GM19025 (cell line): ENCODE results near the gene COL9A3.
"Not testable (repeated sequence)": the region's sequence is repeated elsewhere in the genome, so short reads cannot be mapped to it uniquely, and the experiment has no call there.

ENCODE experiments used
- ATAC-seq: cut with Tn5 transposase; IDR thresholded peaks from one replicate; pipeline ENCODE4 v1.9.1; 2021; ENCODE audit warnings: mild to moderate bottlenecking, low read depth, moderate library complexity; ENCODE audit not compliant: unreplicated experiment

COL9A3 gene

DNA sequence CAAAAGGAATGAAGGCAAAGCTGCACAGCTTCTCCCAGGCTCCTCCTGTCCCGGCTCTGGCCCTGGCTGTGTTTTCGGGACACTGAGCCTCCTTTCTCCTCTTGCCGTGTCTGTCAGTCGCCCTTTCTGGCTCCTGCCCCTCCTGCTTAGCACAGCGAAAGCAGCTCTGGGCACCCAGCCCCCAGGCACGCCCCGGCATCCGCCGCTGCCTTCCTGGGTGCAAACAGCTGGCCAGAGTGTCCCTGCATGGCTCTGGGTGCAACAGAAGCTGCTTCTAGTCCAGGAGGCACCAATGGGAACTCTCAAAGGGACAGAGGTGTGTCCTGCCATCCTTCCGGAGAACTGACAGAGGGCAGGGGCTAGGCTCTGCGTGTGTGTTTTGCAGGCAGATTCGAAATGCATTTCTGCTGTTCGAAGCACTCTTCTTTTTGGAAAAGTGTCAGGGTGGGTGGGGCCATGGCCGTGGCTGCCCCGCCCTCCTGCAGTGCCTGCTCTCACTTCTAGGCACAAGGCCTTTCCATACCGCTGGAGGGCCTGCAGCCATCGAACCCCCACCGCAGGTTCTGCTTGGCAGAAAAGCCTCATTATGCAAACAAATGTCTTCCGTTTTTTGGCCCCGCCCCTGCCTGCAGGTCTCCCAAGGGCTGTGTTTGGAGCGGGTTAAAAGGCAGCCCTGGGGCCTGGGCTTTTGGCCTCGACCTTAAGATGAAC lies 15.5 kb downstream of the COL9A3 start:
- peak; percentile 57 for ATAC-seq

DNA sequence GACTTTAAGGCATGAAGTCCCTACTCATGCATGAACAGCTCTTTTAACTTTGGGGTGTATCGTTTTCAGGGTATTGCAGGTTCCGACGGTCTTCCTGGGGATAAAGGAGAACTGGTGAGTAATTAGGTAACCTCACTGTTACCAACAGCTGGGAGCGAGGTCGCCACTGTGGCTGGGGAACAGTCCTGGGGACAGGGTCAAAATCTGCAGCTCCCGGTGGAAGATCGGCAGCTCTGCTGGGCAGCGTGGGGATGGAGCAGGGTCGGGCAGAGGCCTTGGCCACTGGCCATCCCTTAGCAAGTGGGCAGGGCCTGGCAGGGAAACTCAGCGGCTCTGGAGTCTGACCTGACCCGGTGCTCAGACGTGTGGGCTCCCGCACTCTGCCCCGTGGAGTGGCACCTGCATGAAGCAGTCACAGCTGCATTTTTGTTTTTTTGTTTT lies 16.1 kb downstream of the COL9A3 start:
- peak; percentile 25 for ATAC-seq

DNA sequence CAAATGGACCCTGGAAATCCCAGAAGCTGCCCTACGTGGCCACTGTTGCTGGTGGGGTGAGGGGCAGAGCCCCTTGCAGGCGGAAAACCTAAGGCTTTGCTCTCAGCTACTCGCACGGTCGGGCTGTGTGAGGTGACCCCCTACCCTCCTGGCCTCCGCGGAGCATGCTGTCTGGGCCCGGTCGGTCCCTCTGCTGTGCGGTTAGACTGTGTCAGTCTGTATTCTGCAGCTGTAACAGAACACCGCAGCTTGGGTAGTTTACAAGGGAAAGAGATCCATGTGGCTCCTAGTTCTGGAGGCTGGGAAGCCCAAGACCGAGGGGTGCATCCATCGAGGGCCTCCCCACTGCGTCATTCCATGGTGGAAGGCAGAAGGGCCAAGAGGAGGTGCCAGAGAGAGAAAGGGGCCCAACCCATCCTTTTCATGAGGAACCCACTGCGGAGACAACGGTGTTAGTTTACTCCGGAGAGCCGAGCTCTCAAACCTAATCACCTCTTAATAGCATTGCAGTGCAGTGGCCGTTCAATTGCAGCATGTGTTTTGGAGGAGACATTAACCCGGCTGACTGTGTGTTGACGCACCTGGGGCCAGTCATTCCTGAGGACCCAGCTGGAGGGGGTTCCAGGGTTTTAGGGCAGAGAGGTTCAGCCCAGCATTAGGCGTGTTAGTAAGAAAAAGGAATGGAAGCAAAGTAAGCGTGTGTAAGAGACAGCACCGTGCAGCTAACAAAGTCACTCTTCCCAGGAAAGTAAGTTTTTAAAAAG lies 18.3 kb downstream of the COL9A3 start:
- ATAC-seq: no peak

DNA sequence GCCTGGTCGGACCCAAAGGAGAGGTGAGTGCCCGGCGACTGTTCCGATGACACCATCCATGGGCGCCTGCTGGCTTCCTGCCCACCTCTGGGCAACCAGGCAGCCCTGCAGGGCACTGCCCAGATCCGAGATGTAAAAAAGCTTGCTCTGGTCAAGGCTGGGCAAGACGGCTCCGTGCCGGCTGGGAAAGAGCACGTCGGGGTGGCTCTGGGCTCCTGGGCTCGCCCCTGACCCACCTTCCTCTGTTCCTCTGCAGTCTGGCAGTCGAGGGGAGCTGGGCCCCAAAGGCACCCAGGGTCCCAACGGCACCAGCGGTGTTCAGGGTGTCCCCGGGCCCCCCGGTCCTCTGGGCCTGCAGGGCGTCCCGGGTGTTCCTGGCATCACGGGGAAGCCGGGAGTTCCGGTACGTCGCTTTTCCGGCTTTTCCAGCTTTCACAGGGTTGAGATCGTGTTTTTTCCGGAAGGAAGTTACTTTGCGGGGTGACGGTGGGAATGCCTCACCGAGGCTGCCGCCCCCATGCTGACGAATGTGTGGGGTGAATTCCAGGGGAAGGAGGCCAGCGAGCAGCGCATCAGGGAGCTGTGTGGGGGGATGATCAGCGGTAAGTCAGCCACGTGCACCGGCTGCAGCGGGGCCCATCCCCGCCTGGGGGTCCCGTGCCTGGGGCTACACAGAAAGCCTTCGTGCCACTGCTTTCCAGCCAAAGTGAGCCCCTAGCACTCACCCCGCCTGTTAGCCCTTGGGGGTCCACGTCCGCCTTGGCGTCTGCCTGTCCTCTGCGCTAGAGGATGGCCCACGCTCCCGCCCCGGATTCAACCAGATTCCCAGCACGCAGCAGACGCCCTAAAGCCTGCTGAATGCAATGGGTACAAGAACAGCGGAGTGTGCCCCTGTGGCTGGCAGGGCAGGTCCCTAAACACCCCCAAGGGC lies 19.3 kb downstream of the COL9A3 start:
- no peak for ATAC-seq

DNA sequence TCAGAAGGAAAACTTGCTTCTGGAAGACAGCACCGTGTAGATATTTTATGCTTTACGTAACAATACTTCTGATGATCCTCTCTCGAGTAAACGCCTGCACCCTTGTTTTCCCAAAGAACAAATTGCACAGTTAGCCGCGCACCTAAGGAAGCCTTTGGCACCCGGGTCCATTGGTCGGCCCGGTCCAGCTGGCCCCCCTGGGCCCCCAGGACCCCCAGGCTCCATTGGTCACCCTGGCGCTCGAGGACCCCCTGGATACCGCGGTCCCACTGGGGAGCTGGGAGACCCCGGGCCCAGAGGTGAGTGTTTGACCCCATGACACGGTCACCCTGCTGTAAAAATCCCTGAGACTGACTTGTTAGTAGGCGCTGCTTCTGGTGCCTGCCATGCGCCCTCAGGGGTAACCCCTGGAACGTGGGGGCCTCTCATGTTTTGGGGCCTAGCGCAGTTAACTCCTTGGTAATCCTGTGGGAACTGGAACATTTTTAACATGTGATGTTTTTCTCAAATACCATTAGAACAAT lies 20.2 kb downstream of the COL9A3 start:
- ATAC-seq: no peak

DNA sequence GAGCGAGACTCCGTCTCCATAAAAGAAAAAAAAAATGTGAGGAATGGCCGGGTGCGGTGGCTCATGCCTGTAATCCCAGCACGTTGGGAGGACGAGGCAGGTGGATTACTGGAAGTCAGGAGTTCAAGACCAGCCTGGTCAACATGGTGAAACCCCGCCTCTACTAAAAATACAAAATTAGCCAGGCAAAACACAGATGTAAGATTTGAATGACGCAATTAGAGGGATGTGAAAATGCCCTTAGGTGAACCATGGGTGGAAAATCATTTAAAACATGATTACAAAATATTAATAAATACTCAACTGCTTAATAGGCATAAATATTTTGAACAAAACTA lies 20.9 kb downstream of the COL9A3 start:
- ATAC-seq: peak; percentile 9

DNA sequence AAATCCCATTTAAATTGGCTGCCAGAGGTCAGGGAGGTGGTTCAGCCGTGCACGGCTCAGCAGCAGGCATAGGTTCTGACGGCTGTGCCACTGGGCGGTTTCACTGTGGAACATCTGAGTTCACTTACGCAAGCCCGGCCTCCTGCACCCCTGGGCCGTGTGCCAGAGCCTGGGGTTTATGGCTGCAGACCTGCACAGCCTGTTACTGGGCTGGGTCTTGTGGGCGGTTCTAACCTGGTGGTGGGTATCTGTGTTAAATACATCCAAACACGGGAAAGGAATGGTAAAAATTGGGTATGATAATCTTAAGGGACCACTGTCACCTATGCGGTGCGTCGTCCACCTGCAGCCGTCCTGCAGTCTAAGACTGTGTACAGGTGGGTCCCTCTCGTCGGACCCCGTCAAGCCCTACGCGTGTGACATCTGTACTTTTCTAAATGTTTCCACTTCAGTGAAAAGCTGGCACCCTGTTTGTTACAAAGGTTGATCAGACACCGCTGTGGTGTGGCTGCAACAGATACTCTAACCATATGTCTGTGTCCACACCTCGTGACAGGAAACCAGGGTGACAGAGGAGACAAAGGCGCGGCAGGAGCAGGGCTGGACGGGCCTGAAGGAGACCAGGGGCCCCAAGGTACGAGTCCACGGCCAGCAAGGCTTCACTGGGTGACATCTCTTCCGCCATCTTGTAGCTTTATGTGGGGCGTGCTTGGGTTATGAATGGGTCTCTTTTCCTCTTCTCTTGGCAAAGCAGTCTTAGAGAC lies 21.5 kb downstream of the COL9A3 start:
- peak; percentile 70 for ATAC-seq

DNA sequence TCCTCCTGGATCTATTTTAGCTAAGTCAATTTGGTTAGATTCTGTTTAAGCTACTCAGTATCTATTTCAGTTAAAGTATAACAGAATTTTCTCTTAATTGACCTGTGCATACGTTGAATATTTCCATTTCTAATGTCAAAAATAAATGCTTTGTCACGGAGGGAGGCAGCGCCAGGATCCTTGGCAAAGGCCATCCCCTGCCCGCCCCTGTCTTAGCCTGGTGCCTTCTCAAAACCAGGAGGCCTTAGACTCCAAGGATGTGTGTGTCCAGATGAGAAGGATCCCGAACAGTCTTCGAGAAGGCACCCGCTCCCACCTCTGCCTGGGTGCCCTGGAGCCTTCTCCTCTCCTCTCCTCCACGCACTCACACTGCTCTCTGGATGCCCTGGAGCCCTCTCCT lies 22.4 kb downstream of the COL9A3 start:
- ATAC-seq: no peak

DNA sequence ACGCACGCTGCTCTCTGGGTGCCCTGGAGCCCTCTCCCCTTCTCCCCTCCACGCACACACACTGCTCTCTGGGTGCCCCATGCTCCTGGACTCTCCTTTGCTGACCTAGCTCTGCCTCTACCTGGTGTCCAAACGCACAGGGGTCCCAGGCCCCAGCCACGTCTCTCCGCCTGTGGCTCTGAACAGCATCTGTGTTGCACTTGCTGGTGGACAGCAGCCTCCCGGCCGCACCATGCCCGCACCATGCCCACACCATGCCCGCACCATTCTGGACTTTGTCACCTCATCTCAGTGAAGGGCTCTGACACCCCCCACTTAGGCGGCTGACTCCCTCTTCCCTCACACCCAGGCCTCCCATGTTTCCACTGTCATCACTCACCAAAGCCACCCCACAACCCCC lies 23.0 kb downstream of the COL9A3 start:
- no peak for ATAC-seq

DNA sequence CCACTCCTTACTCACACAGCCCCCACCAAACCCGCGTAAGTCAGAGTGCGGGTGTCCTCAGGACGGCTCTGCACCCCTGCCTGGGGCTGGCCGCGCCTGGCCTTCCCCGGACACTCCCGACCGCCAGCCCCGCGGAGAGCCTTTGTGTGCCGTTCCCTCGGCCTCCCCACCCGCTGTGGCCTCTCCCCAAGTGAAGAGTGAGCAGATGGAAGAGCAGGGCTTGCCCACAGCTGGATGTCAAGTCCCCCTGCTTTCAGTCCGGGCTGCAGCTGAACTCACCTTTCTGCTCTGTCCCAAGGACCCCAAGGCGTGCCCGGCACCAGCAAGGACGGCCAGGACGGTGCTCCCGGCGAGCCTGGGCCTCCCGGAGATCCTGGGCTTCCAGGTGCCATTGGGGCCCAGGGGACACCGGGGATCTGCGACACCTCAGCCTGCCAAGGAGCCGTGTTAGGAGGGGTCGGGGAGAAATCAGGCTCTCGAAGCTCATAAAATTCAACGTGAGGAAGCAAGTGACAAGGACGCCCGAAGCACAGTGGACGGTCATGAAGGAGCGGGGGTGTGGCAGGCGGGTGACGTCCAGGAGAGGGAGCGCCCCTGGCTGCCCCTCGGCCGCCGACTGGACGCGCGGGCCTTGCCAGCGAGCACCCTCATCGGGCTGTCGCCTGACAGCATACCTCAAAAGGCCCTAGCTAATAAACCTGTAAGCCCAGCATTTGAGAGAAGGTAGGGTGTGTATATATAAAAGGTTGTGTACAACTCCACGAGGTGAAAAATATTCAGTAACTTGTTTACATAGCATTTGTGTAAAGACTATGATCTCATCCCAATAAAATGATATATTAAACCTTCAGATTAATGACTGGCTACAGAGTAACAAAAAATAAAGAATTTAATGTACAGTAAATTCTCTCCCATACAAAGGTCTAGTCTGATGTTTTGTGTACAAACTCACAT lies 23.7 kb downstream of the COL9A3 start:
- ATAC-seq: no peak

DNA sequence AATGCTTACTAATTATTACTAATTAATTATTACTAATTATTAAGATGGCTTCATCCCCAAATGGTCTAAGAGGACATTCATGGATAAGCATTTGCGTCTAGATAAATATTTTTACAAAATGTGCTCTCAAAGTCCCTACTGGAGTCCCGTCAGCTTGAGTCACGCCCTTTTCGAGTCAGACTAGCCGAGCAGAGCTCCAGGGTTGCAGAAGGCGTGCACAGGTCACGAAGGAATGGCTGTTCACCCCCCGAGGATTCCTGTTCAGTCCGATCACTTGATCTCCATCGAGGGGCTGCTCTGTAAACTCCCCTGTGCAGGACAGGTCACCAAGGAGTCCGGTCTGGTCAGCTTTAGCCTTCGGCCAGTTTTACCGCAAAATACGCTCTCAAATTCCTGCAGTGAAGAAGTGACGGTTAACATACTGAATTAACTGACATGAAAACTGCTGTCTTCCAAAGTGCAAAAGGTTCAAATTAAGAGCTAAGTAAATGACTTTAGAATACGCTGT lies 24.9 kb downstream of the COL9A3 start:
- ATAC-seq: no peak

DNA sequence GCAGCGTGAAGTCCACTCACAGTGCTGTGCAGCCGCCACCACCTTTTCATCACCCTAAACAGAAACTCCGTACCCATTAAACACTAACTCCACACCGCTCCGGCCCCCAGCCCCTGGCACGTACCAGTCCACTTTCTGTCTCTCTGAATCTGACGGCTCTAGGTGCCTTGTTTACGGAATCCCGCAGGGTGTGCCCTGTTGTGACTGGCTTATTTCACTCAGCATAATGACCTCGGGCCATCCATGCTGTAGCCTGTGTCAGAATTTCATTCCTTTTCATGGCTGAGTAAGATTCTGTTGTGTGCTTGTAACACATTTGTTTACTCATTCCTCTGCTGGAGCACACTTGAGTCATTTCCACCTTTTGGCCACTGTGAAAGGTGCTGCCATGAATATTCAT lies 26.8 kb downstream of the COL9A3 start:
- ATAC-seq: no peak

DNA sequence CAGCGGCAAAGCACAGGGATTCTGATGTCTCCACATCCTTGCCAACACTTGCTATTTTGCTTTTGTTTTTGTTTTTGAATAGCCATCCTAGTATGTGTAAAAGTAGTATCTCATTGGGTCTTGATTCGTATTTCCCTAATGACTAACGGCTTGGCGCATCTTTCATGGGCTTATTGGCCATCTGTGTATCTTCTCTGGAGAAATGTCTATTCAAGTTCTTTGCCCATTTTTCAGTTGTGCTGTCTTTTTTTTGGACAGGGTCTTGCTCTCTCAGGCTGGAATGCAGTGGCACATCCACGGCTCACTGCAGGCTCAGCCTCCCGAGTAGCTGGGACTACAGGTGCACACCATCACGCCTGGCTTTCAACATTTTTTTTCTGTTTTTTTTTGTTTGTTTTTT lies 27.3 kb downstream of the COL9A3 start:
- ATAC-seq: no peak

DNA sequence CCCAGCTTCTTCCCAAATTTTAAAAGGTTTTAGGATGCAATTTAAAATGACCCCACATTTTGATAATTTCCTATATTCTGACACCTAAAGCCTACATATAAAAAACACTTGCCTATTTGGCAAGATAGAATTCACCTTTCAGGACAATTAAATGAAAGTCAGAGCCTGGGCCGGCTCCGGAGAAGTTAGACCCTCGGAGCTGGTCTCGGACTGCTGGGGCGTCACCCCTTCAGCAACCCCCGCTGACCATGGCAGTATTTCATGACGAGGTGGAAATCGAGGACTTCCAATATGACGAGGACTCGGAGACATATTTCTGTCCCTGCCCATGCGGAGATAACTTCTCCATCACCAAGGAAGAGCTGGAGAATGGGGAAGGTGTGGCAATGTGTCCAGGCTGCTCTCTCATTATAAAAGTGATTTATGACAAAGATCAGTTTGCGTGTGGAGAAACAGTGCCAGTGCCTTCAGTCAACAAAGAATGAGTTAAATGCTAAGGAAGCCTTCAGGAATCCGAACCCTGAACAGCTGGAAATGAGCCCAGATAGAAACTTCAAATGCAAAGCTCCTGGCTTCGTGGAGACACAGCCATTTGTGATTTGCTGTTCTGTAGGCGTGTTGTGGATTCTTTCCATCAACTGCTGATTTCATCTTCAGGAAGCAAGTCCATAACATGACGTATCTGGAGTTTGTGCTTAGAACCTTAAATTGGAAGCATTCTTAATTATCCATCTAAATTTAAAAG lies 28.7 kb downstream of the COL9A3 start:
- no peak for ATAC-seq

DNA sequence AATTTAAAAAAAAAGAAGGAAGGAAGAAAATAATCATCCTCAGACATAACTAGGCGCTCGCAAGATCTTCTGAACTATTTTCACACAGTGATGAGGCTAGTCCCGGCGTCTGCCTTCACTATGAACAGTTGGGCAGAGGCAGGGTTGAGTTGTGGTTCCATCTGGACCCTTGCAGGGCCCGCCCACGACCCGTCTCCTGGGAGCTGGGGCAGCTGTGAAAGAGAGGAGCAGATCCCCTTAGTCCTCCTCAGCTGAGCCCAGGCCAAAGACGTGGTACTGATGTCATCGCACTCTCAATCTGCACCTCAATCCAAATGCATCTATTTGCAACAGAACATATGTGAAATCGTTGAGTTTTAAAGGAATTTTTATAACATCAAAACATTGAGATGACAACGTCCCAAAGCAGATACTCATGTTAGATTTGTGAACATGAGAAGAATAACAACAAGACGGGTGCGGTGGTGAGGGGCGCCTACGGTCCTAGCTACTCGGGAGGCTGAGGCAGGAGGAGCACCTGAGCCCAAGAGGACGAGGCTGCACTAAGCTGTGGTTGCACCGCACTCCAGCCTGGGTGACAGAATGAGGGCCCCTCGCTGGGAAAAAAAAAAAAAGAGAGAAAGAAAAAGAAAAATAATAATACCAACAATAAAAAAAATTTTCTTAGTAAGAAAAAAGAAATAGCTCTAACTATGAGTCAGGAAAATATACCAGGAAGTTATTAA lies 29.5 kb downstream of the COL9A3 start:
- ATAC-seq: no peak

DNA sequence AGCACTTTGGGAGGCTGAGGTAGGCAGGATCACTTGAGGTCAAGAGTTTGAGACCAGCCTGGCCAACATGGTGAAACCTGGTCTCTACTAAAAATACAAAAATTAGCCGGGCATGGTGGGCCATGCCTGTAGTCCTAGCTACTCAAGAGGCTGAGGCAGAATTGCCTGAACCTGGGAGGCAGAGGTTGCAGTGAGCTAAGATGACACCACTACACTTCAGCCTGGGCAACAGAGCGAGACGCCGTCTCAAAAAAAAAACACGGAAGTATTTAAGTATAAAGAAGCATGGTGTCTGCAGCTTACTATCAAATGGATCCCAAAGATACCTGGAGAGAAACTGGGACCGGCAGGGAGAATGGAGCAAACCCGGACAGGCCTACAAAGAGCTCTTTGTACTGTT lies 32.1 kb downstream of the COL9A3 start:
- not testable (repeated sequence) for ATAC-seq

DNA sequence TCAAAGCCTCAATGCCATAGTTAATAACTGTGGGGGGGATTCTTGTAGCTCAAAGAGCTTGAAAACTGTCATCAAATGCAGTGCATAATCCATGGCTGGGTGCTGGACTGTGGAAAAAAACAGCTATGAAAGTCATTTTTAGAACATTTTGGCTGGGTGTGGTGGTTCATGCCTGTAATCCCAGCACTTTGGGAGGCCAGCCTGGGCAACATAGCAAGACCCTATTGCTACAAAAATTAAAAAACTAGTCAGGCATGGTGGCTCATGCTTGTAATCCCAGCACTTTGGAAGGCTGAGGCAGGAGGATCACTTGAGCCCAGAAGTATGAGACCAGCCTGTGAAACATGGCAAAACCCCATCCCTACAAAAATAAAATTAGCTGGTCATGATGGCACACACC lies 32.6 kb downstream of the COL9A3 start:
- ATAC-seq: no peak
